Muscle layer of duodenum (tissue), 2 donors: ENCODE measurements around the gene TCAP.

ENCODE experiments used
- H3K27ac ChIP-seq: one replicate; pipeline ENCODE4 v1.7.0; 2013; ENCODE audit warnings: mild to moderate bottlenecking, low read length
- H3K27me3 ChIP-seq: one replicate; pipeline ENCODE4 v1.7.0; 2013; ENCODE audit warnings: low read depth, mild to moderate bottlenecking, control low read depth, low read length
- H3K36me3 ChIP-seq, 2 donors: one replicate each; pipeline ENCODE4 v1.7.0; 2013; ENCODE audit warnings: low read length in 2 of 2, control low read depth in 1 of 2, mild to moderate bottlenecking in 1 of 2; ENCODE audit not compliant: insufficient read depth in 2 of 2, control insufficient read depth in 1 of 2
- H3K4me1 ChIP-seq, 2 donors: one replicate each; pipeline ENCODE4 v1.7.0; 2013; ENCODE audit warnings: low read length in 2 of 2, mild to moderate bottlenecking in 2 of 2, control low read depth in 1 of 2, moderate library complexity in 1 of 2; ENCODE audit not compliant: insufficient read depth in 2 of 2, control insufficient read depth in 1 of 2
- H3K4me3 ChIP-seq, 2 donors: one replicate each; pipeline ENCODE4 v1.7.0; 2013; ENCODE audit warnings: low read length in 2 of 2, low read depth in 1 of 2, mild to moderate bottlenecking in 1 of 2
- H3K9me3 ChIP-seq, 2 donors: one replicate each; pipeline ENCODE4 v1.7.0; 2013; ENCODE audit warnings: low read length in 2 of 2, control low read depth in 1 of 2, mild to moderate bottlenecking in 1 of 2; ENCODE audit not compliant: control insufficient read depth in 1 of 2
- donor health status: healthy.

The TCAP gene

GRCh38 chr17:39641097-39641496, 24.1 kb upstream of the TCAP start:
- H3K4me1 ChIP-seq, result peaks cover 10 to 41% of the 10 kb centered on the region in 2 donors
- no peak overlapping the region for H3K4me3 ChIP-seq
- H3K36me3 ChIP-seq, result no peaks in the 10 kb centered on the region
- no peaks in the 10 kb centered on the region for H3K27me3 ChIP-seq
- H3K27ac ChIP-seq, result no peak overlapping the region
- H3K9me3 ChIP-seq, result no peaks in the 10 kb centered on the region

GRCh38 chr17:39641883-39642282, 23.3 kb upstream of the TCAP start:
- H3K36me3 ChIP-seq, result no peaks in the 10 kb centered on the region
- H3K4me3 ChIP-seq, result no peak overlapping the region
- peaks cover 6 to 35% of the 10 kb centered on the region in 2 donors for H3K4me1 ChIP-seq
- H3K27me3 ChIP-seq, result no peaks in the 10 kb centered on the region
- H3K9me3 ChIP-seq, result no peaks in the 10 kb centered on the region
- H3K27ac ChIP-seq, result no peak overlapping the region

GRCh38 chr17:39642291-39643074, 22.7 kb upstream of the TCAP start:
- Histone ChIP-seq H3K27ac (no peak overlapping the region), H3K36me3 (no peaks in the 10 kb centered on the region), H3K9me3 (no peaks in the 10 kb centered on the region), H3K4me1 (peaks cover 6 to 34% of the 10 kb centered on the region in 2 donors), H3K27me3 (no peaks in the 10 kb centered on the region), H3K4me3 (no peak overlapping the region)

GRCh38 chr17:39643271-39643670, 21.9 kb upstream of the TCAP start:
- Histone ChIP-seq H3K27me3 (no peaks in the 10 kb centered on the region), H3K4me3 (no peak overlapping the region), H3K9me3 (no peaks in the 10 kb centered on the region), H3K4me1 (peaks cover 6 to 26% of the 10 kb centered on the region in 2 donors), H3K27ac (no peak overlapping the region), H3K36me3 (no peaks in the 10 kb centered on the region)

- peaks cover 0 to 5% of the 10 kb centered on the region in 2 donors for H3K4me1 ChIP-seq
- H3K27ac ChIP-seq, result no peak overlapping the region
- H3K4me3 ChIP-seq, result no peak overlapping the region
- no peaks in the 10 kb centered on the region for H3K9me3 ChIP-seq
- no peaks in the 10 kb centered on the region for H3K27me3 ChIP-seq
- H3K36me3 ChIP-seq, result no peaks in the 10 kb centered on the region
These were observed 17.9 kb upstream of the TCAP start for GRCh38 chr17:39647256-39647655.

- Histone ChIP-seq H3K4me1 (peaks cover 0 to 19% of the 10 kb centered on the region in 2 donors), H3K27me3 (no peaks in the 10 kb centered on the region), H3K27ac (no peak overlapping the region), H3K9me3 (no peaks in the 10 kb centered on the region), H3K4me3 (no peak overlapping the region), H3K36me3 (no peaks in the 10 kb centered on the region)
These were observed 16.4 kb upstream of the TCAP start for GRCh38 chr17:39648616-39649366.

- H3K4me3 ChIP-seq, result no peak overlapping the region
- H3K4me1 ChIP-seq, result peaks cover 0 to 20% of the 10 kb centered on the region in 2 donors
- H3K36me3 ChIP-seq, result peaks cover 0 to 8% of the 10 kb centered on the region in 2 donors
- no peak overlapping the region for H3K27ac ChIP-seq
- H3K27me3 ChIP-seq, result no peaks in the 10 kb centered on the region
- no peaks in the 10 kb centered on the region for H3K9me3 ChIP-seq
These were observed 15.0 kb upstream of the TCAP start for GRCh38 chr17:39650121-39650579.

- peaks cover 0 to 20% of the 10 kb centered on the region in 2 donors for H3K4me1 ChIP-seq
- peaks cover 0 to 16% of the 10 kb centered on the region in 2 donors for H3K36me3 ChIP-seq
- H3K4me3 ChIP-seq, result no peak overlapping the region
- H3K27ac ChIP-seq, result no peak overlapping the region
- H3K9me3 ChIP-seq, result no peaks in the 10 kb centered on the region
- no peaks in the 10 kb centered on the region for H3K27me3 ChIP-seq
These were observed 13.1 kb upstream of the TCAP start for GRCh38 chr17:39651923-39652586.

- Histone ChIP-seq H3K27ac (no peak overlapping the region), H3K27me3 (no peaks in the 10 kb centered on the region)
These were observed 12.4 kb upstream of the TCAP start for GRCh38 chr17:39652587-39653315.

GRCh38 chr17:39653316-39653661, 11.9 kb upstream of the TCAP start:
- H3K36me3 ChIP-seq, result peaks cover 9 to 19% of the 10 kb centered on the region in 2 donors
- H3K4me3 ChIP-seq, result peak overlapping the region in 1 of 2 donors; percentile 32
- no peak overlapping the region for H3K27ac ChIP-seq
- H3K9me3 ChIP-seq, result no peaks in the 10 kb centered on the region
- H3K4me1 ChIP-seq, result peaks cover 0 to 20% of the 10 kb centered on the region in 2 donors
- no peaks in the 10 kb centered on the region for H3K27me3 ChIP-seq

More at GRCh38 chr17:39652587-39653315, 12.4 kb upstream of the TCAP start:
- Histone ChIP-seq H3K4me3 (peak overlapping the region in 1 of 2 donors; percentile 32), H3K36me3 (peaks cover 4 to 16% of the 10 kb centered on the region in 2 donors), H3K4me1 (peaks cover 0 to 20% of the 10 kb centered on the region in 2 donors), H3K9me3 (no peaks in the 10 kb centered on the region)
